ENCODE measurements around the gene TOMM22.

The TOMM22 gene

GRCh38 chr22:38729946-38730345 is 48.2 kb downstream of the TOMM22 start:
- no peak for DNase-seq (ENCODE audit: low spot score)
- no peak for TF ChIP-seq CTCF (IDR thresholded peaks at IDR 0.05; ENCODE audit: extremely low read depth, insufficient read depth, missing control alignments)
- in situ Hi-C loops (cut with MboI; ENCODE audit: low pct_unique_long_range_greater_than_20kb, low sequenced_read_pairs, unreplicated experiment): no loop called here

DNA sequence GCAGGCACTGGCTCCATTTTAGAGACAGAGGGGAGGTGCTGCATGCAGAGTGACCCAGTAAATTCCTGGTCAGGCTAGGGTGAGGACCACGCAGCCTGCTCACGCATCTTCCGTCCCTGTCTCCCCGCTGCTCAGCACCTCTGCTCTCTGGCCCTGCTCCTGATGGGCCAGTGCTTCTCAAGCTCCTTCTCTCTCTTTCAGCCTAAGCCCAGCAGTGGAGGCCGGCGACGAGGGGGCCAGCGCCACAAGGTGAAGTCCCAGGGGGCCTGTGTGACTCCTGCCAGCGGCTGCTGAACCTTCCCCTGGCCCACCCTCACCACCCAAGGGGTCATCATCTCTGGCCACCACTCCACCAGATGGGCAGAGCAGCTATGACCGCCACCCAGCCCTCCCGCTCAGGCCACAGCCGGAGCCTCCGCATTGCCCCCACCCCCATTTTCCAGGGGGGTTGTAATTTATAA is 48.7 kb downstream of the TOMM22 start:
- DNase-seq (ENCODE audit: low spot score): no peak
- TF ChIP-seq CTCF (IDR thresholded peaks at IDR 0.05; ENCODE audit: extremely low read depth, insufficient read depth, missing control alignments): no peak
- in situ Hi-C loops (cut with MboI; ENCODE audit: low pct_unique_long_range_greater_than_20kb, low sequenced_read_pairs, unreplicated experiment): no loop called here

DNA sequence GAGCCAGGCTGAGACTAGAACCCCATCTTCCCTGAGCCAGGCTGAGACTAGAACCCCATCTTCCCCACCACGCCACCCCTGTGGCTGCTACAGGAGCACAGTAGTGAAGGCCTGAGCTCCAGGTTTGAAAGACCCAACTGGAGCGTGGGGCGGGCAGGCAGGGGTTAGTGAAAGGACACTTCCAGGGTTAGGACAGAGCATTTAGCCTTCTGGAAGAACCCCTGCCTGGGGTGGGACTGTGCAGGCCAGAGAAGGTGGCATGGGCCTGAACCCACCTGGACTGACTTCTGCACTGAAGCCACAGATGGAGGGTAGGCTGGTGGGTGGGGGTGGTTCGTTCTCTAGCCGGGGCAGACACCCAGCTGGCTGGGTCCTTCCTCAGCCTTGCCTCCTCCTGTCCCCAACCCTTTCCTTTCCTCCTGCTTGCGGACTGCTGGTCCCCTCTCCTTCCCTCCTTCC is 50.0 kb downstream of the TOMM22 start:
- in situ Hi-C loops (cut with MboI; ENCODE audit: low pct_unique_long_range_greater_than_20kb, low sequenced_read_pairs, unreplicated experiment): no loop called here
- no peak for TF ChIP-seq CTCF (IDR thresholded peaks at IDR 0.05; ENCODE audit: extremely low read depth, insufficient read depth, missing control alignments)
- no peak for DNase-seq (ENCODE audit: low spot score)

GRCh38 chr22:38732251-38732815 is 50.6 kb downstream of the TOMM22 start:
- in situ Hi-C loops (cut with MboI; ENCODE audit: low pct_unique_long_range_greater_than_20kb, low sequenced_read_pairs, unreplicated experiment): no loop called here
- no peak for DNase-seq (ENCODE audit: low spot score)
- no peak for TF ChIP-seq CTCF (IDR thresholded peaks at IDR 0.05; ENCODE audit: extremely low read depth, insufficient read depth, missing control alignments)

DNA sequence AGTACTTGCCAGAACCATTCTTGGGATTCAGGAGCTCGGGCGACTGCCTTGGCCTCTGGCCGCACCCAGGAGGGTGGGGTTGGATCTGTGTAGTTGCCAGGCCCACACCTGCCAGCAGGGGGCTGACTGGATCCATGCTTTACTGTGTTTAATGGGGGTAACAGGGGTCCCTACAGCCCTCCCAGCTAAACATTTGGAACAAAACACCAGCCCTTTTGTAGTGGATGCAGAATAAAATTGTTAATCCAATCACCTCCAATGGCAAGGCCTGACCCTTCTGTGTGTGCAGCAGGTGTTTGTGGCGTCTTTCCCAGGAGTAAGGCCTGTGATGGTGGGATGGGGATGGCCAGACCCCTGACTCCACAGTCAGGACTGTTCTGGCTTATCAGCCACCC is 51.6 kb downstream of the TOMM22 start:
- DNase-seq (ENCODE audit: low spot score): peak; percentile 67
- TF ChIP-seq CTCF (IDR thresholded peaks at IDR 0.05; ENCODE audit: extremely low read depth, insufficient read depth, missing control alignments): peak; percentile 77
- in situ Hi-C loops (cut with MboI; ENCODE audit: low pct_unique_long_range_greater_than_20kb, low sequenced_read_pairs, unreplicated experiment): no loop called here

GRCh38 chr22:38733724-38734381 is 52.1 kb downstream of the TOMM22 start:
- in situ Hi-C loops (cut with MboI; ENCODE audit: low pct_unique_long_range_greater_than_20kb, low sequenced_read_pairs, unreplicated experiment): no loop called here
- no peak for TF ChIP-seq CTCF (IDR thresholded peaks at IDR 0.05; ENCODE audit: extremely low read depth, insufficient read depth, missing control alignments)
- no peak for DNase-seq (ENCODE audit: low spot score)

Data from GM13977 (cell line).